Kidney capillary endothelial cell (primary cell): ENCODE measurements around the gene PIGQ.

Source experiments
- DNase-seq: peaks from one replicate; pipeline ENCODE4 v3.0.0-alpha.2; 2018; ENCODE audit warnings: low spot score

PIGQ gene

DNA sequence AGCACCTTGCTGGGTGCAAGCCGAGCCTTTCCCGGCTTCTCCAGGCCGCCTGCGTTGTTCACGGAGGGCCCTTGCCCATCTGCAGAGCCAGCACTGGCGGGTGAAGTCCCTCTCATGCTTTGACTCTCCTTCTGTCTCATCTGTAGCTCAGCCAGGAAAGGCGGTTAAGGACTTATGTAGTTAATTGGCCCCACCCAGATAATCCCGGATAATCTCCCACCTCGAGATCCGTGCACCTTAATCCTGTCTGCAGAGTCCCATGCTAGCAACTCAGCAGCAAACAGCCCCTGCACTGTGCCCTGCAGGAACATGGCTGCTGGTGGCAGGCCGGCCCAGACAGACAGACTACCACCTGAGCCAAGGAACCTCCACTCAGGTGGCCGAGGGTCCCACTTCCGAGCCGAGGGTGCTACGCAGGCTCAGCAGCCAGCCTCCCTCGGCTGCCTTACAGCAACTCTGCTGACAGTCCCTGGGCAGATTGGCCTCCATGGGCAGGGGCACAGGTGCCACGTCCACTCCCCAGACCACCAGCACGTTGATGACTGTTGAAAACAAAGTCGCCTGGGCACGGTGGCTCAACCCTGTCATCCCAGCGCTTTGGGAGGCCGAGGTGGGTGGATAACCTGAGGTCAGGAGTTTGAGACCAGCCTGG is 37.0 kb downstream of the PIGQ start:
- no peak for DNase-seq

DNA sequence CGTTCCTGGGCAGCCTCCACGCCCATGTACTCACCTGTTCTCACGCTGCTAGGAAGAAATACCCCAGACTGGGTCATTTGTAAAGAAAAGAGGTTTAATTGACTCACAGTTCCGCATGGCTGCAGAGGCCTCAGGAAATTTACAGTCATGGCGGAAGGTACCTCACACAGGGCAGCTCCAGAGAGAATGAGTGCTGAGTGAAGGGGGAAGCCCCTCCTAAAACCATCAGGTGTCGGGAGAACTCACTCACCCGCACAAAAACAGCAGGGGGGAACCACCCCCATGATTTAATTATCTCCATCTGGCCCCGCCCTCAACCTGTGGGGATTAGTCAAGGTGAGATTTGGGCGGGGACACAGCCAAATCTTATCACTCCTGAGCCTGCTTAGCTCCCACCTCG is 38.3 kb downstream of the PIGQ start:
- DNase-seq, result no peak

DNA sequence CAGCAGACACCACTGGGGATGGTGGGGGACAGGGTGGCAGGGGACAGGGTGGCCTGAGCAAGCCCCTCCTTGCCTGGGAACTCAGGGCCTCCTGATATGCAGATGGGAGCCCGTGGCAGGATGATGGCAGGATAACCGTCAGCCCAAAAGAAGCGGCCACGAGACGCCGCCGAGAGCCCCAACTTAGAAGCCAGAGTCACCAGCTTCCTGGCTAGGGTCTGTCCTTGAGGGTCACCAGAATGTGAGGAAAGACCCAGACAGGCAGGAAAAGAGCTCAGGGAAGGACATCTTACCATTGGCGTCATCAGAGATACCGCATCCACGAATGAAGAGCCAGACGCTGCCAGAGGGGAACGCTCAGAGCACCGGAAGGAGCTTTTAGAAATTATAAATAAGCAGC is 39.5 kb downstream of the PIGQ start:
- DNase-seq, result no peak

DNA sequence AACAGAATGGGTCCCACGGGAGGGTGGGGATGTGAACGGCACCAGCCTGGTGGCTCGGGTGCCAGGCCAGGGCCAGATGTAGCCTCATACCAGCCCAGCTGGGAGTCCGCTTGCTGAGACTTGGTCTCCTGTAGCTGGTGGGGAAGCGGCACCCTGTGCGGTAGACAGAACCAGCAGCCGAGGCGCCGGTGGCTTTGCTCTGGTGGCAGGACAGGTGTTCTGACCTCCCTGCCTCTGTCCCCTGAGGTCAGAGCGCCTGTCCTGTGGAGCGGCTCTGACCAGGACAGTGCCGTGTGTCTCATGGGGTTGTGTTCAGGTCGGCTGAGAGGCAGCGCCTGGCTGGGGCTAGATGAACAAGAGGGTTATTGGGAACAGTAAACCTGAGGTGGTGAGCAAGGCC is 40.2 kb downstream of the PIGQ start:
- DNase-seq, result no peak

DNA sequence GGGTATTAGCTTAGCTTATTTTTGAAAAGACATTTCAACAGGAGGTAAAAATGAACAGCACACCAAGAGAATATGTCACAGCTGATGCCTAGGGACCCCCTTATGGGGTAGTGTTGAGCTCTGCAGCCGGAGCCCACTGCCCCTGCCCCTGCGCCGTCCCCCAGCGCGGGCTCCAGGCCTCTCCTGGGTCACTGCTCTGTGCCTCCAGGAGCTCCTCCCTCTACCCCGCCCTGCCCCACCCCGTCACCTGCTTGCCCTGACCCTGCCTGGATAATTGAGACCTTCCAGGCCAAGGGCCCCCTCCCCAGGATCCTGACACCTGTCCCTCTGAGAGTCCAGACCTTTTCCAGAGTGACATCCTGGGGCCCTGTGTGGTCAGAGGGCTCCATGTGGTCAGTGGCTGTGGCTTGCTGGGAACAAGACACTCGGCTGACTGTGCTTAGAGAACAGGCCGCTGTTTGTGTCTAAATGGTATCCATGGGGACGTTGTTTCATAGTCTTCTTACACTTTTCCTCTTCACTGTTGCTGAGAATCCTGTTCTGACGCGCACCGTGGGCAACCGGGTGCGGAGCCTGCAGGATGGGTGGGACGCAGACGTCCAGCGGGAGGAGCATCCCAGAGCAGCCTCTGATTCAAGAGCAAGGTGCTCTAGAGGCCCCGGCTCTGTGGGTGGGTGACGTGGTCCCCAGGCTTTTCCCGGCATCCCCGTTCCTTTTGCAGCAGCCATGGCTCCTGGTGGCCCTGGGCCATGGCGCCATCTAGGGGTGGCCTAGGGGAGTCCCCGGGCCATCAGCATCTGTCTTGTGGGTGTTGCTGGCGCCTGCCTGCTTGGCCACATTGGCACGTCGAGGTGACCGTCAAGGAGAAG is 41.0 kb downstream of the PIGQ start:
- no peak for DNase-seq

DNA sequence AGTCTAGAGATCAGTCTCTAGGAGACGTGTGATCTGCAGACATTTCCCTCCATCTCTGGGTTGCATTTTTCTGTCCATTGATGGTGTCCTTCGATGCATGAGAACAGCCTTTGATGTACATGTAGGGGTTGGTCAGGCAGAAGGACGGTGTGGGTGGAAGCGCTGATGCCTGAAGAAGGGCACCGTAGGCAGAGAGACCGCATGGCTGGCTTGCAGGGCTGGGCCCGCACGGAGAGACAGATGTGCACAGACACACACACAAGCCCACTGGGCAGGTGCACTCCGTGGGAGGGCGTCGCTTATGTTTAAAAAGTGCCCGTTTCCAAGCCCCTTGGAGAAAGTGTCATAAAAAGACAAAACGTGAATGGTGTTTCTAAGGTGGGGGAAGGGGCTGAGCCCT is 45.4 kb downstream of the PIGQ start:
- DNase-seq, result no peak

DNA sequence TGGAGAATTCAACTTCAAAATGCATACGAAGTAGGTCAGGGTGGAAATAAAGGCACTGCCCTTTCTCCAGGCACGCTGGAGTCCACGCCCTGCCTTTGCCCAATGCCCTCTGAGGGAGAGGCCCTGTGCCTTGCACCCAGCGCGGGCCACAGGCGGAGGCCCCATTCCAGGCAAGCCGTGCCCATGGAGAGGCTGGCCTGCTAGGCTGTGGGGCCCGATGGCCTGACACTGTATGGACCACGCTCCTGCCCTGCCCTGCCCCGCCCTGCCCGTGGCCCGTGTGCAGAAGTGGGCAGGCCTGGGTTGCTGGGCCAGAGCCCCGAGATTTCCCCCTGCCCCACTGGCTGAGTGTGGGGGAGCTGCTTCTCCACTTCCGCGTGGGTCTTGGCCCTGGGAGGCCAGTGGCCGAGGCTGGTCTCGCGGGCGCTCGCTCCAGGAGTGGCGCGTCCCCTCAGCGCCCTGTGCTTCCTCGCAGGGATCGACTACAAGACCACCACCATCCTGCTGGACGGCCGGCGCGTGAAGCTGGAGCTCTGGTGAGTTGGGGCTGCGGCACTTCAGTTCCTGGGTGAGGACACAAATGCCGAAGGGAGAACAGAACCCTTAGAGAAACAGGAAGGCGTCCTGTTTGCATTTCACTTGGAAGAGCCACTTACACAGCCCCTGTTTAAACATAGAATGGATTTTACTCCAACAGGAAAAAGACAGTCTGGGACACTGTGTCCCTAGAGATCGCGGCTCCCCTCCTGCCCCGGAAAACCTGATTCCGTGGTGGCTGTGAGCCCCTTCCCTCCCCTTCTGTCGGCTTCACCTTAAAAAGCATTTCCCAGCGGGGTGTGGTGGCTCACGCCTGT is 47.2 kb downstream of the PIGQ start:
- no peak for DNase-seq

DNA sequence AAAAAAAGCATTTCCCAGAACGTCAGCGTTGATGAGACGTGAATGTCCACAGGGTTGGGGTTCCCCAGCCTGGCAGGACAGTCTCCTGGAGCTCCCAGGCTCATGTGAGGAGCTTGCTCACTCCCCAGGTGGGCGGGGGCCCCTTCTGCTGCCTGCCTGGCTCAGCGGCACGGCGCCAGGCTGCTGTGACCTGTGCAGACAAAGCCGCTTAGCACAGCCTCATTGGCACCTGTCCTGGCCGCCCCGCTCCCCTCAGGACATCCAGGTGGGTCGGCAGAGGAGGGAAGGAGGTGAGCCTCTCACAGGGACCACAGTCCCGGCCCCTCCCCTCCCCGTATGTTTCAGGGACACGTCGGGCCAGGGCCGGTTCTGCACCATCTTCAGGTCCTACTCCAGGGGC is 48.1 kb downstream of the PIGQ start:
- no peak for DNase-seq

DNA sequence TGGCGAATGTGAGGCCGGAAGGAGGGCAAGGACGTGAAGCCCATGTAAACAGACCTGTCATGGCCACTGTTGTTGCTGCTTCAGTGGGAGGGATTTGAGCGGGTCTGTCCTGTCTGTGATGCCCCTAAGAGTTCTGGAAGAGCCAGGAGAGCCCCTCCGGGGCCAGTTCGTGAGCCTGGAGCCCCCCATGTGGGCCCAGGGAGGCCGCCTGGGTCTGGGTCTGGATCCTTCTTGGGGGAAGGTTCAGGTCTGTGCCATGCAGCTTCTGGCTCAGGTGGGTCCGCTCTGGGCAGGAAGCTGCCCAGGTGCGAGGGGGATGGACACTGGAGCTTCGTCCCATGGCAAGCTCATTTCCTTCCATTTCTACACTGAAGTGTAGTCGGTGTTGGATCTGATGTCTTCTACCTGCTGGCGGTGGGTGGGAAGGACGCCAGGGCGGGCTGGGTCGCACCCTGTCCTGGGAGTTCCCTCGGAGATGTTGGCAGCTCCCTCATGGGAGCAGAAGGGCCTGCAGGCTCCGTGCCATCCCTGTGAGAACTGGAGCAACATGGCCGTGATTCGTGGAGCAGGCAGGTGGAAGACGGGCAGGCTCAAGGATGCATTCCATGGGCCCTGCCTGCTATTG is 49.8 kb downstream of the PIGQ start:
- no peak for DNase-seq

DNA sequence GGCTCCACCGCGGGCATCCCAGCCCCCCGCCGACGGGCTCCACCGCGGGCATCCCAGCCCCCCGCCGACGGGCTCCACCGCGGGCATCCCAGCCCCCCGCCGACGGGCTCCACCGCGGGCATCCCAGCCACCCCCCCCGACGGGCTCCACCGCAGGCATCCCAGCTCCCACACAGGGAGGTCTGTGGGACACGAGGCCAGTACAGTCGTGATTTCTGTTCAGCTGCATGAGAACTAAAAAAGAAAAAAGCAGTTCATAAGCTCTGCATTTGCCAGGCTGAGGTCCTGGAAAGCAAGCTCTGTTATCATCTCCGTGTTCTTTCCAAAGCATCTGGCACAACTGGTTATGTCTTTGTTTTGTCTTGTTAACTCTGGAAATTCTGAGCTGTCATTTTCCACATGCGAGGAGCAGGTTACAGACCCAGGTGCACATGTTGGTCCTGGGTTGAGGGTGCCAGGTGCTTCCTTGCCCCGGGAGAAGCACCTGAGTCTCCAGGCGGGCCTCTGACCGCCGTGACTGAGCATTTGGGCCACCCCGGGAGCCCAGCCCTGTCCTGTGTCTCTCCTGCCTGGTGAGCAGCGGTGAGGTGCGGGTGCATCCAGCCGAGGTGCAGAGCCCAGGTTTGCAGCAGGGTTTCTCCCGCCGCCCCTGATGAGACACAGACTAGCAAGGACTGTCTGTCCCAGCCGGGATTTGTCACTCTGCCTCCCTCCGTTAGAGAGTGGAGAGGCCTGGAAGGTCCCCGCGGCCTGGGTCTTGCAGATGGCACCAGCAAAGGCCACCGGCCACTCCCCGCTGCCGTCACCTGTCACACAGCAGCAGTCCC is 51.1 kb downstream of the PIGQ start:
- DNase-seq, result no peak

DNA sequence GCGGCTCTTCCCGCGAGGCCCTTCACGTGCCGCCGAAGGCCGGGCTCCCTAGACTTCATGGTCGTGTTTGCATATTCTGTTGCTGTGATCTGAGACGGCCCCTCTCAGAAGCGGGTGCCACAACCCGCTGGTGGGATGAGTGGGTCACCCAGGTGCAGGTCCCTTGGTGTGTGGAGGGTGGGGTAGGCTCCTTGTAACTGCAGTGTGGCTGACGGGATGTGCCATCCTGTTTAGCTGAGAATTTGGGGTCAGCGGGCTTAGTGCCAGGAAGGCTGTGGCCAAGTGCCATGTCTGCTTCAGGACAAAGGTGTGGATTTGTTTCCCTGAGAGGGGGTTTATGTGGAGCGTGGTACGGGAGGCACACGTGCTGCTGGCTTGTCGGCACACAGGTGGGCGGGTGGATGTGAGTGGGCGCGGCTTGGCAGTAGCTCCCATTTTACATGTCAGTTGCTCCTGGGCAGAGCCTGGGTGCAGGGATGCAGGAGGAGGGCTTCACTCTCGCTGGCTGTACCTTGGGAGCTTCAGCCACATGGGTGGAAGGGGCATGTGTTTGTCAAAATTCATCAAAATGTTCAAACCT is 51.8 kb downstream of the PIGQ start:
- DNase-seq, result no peak

DNA sequence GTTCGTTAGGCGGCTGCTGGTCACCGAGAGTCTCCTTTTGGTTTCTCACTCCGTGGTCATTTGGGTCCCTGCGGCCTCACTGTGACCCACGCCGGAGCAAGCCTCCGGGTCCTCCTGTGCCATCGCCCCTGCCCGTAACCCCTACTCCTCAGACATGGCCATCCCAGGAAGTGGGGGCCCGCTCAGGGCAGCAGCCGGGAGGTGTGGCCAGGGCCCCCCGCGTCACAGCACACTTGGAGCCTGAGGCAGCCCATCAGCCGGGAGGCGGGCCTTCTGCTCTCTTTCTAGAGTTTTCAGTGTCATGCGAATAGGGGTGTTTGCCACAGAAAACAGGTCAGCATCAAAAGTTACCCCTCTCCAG is 53.1 kb downstream of the PIGQ start:
- DNase-seq, result no peak

DNA sequence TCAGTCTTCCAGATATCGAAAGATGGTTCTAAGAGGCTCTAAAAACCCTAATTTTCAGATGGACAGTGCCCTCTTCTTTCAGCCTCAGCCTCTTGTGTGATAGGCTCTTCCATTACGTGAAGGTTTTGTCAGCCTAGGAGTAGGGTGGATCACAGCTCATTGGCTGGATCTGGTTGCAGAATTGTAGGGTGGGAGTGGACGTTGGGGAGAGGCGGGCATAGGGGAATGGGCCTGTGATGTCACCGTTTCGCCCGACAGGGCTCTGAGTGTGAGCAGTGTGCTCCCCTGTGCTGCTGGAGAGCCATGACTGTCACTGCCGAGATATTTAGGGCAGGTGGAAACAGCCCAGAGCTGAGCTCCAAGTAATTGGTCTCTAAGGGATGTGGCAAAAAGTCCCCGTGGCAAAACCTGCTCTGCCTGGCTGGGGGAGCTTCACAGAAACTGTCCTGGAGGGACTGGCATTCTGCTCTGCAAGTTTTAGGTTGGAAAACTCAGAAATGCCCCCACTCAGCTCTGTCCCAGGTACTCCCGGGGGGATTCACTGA is 54.8 kb downstream of the PIGQ start:
- no peak for DNase-seq

DNA sequence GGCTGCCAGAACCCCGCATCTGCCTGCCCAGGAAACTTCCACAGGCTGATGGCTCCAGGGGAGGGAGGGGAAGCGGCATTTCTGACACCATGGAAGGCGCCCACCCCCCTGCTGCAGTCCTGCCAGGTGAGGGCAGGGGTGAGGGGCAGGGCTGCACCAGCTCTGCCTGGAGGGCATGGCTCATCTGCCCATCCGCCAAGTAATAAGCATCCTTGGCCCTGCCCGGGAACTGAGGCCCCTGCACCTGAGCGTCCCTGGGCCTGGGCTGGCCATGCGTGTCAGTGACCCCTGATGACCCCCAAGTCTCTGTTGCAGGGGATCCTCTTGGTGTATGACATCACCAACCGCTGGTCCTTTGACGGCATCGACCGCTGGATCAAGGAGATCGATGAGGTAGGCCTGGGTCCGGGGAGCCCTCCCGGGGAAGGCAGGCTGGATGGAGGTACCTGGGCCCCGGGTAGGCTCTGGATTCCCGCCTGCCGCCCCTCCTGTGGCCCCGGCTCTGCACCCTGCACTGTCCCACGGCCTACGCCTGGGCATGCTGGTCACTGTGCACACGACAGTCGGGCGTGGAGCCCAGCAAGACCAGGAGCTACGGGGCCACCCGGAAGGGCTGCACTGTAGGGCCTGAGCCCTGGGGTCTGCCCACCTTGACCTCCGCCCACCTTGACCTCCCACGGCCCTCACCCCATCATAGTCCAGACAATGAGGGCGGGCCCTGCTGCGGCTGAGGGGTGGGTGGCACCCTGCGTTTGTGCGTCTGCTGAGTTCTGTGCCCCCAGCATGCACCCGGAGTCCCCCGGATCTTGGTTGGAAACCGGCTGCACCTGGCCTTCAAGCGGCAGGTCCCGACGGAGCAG is 55.6 kb downstream of the PIGQ start:
- DNase-seq, result no peak

DNA sequence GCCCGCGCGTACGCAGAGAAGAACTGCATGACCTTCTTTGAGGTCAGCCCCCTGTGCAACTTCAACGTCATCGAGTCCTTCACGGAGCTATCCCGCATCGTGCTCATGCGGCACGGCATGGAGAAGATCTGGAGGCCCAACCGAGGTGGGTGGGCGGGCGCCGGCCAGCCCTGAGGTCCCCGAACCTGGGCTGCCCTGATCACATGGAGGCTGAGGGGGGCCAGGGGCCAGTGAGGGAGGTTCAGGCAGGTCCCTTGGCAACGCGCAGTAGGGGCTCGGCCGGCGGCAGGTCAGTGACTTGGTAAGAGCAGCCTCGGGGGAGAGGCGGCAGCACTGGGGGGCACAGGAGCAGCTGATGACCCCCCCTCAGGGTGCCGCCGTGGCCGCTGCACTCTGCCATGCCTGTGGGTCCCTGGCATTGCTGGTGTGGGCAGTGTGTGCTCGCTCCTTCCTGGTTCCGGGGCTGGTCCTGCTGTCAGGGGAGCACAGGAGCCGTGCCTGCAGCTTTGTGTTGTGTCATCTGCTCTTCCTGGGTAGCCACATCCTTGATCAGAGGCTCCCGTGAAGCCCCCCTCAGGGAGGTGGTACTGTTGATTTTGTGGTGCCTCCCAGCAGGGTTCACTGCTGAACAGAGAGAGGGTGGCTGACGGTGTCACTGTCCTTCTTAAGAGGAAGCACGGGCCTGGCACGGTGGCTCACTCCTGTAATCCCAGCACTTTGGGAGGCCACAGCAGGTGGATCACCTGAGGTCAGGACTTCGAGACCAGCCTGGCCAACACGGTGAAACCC is 56.4 kb downstream of the PIGQ start:
- no peak for DNase-seq

DNA sequence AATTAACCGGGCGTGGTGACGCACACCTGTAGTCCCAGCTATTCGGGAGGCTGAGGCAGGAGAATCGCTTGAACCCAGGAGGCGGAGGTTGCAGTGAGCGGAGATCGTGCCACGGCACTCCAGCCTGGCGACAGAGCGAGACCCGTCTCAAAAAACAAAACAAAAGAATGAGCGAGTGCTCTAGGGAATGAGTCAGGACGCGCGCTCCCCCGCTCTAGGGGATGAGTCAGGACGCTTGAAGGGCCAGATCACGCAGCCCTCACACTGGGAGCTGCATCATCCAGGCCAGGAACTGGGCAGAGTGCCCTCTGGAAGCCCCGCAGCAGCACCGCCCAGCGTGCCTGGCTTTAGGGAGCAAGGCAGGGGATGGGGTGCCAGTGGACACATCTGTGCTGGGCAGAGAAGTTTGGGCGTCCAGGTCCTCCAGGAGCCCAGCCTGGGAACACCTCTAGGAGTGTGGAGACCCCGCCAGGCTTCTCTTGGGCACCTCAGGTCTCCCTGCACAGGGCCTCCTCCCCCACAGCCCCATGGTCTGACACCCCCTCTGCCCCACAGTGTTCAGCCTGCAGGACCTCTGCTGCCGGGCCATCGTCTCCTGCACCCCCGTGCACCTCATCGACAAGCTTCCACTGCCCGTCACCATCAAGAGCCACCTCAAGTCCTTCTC is 57.2 kb downstream of the PIGQ start:
- peak; percentile 55 for DNase-seq

DNA sequence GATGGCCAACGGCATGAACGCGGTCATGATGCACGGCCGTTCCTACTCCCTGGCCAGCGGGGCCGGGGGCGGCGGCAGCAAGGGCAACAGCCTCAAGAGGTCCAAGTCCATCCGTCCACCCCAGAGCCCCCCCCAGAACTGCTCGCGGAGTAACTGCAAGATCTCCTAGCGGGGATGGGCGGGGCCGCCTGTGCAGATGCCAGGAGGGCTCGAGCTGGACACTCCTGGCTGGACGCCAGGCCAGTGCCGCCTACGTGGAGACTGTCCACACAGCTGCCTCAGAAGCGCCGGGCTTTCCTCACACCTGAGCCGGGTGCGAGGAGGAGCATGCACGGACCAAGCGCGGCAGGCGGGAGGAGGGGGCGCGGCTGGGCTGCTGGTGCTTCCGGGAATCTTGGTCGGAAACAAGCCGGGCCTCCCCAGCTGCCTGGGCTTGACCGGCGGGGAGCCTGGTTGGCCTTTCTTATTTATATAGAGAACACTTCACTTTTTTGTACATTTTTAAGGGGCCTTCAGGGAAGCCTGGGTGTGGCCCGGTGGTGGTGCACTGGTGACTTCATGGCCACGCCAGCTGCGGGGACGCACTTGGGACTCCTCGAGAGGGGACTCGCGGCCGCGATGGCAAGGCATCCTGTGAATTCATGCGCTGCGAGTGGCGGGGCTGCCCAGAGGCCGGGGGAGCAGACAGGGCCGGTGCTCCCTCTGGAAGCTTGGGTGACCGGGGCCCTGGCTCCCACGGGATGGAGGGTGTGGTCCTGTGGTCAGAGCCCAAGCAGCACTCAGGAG is 57.9 kb downstream of the PIGQ start:
- DNase-seq, result no peak
